HG03520 (cell line): ENCODE results near the gene DNAH11.
"Not testable (repeated sequence)": the region's sequence is repeated elsewhere in the genome, so short reads cannot be mapped to it uniquely, and the experiment has no call there.

Source experiments
- ATAC-seq: cut with Tn5 transposase; IDR thresholded peaks from one replicate; pipeline ENCODE4 v1.9.1; 2021; ENCODE audit warnings: mild to moderate bottlenecking, moderate library complexity; ENCODE audit not compliant: unreplicated experiment

The DNAH11 gene

DNA sequence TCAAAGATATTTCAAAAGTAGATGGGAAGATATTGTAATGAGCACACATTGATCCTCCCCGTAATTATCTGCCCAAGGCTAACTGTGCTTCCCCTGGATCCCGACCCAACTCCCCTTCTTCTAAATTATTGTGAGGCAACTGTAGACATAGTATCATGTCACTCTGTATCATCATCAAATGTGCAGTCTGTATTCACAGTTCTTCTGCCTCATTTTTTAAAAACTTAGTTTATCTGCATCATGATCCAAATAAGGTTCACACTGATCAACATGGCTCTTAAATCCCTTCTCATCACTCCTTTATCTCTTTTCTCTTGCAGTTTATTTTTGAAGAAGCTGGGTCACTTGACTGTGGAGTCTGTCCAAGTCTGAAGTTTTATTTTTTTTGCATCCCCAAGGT lies 375.4 kb downstream of the DNAH11 start:
- no peak for ATAC-seq

GRCh38 chr7:21920936-21921335 lies 378.1 kb downstream of the DNAH11 start:
- ATAC-seq: no peak

- ATAC-seq: no peak
These were observed 379.8 kb downstream of the DNAH11 start for GRCh38 chr7:21922605-21923004.

DNA sequence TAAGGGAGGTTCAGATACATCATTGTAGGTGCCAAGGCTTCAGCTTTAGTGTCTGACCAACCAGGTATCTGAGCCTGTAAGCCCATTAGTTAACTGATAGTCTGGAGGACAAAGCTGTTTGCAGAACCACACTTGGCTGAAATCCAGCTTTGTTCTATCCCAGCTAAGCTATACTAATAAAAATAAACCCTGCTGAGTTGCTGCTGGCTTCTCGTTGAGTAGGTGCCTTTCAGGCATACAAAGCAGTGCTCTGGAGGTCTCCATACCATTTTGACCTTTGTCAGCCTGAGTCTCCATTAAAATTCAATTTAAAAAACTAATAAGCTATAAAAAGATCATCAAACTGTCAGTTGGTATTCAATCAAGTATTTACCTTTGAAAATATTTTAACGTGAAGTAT lies 380.8 kb downstream of the DNAH11 start:
- no peak for ATAC-seq

DNA sequence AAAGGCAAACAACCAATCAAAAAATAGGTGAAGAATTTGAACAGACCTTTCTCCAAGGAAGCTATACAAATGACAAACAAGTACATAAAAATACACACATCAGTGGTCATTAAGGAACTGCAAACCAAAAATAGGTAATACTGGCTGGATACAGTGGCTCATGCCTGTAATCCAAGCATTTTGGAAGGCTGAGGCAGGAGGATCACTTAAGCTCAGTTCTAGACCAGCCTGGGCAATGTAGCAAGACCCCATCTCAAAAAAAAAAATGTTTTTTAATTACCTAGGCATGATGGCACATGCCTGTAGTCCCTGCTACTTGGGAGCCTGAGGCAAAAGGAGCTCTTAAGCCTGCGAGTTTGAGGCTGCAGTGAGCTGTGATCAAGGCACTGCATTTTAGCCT lies 383.6 kb downstream of the DNAH11 start:
- ATAC-seq: no peak

- ATAC-seq: no peak
These were observed 384.9 kb downstream of the DNAH11 start for GRCh38 chr7:21927693-21928092.

- not testable (repeated sequence) for ATAC-seq
These were observed 390.5 kb downstream of the DNAH11 start for GRCh38 chr7:21933293-21933692.

DNA sequence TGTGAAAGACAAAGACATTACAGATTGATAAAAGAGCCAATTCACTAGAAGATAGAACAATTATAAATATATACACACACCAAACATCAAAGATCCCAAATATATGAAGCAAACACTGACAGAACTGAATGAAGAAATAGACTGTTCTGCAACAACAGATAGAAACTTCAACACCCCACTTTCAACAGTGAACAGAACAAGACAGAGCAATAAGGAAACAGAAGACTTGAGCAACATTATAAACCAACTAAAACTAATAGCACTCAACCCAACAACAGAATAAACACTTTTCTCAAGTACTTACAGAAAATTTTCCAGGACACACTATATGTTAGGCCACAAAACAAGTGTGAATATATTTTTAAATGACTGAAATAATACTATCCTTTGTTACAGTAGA lies 392.0 kb downstream of the DNAH11 start:
- no peak for ATAC-seq

DNA sequence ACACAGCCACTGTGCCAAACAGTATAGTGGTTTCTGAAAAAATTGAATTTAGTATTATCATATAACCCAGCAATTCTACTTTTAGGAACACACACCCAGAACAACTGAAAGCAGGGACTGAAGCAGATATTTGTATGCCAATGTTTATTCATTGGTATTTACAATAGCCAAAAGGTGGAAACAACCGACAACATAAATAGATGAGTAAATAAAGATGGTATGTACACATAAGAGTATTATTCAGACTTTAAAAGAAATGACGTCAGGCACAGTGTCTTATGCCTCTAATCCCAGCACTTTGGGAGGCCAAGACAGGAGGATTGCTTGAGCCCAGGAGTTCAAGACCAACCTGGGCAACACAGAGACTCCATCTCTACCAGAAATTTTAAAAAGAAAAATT lies 395.6 kb downstream of the DNAH11 start:
- no peak for ATAC-seq

- peak; percentile 79 for ATAC-seq
These were observed 396.5 kb downstream of the DNAH11 start for GRCh38 chr7:21939136-21939857.

- no peak for ATAC-seq
These were observed 397.1 kb downstream of the DNAH11 start for GRCh38 chr7:21939858-21940372.

GRCh38 chr7:21941611-21942141 lies 398.8 kb downstream of the DNAH11 start:
- ATAC-seq: no peak

- ATAC-seq: no peak
These were observed 400.1 kb downstream of the DNAH11 start for GRCh38 chr7:21942955-21943354.

GRCh38 chr7:21943436-21943835 lies 400.6 kb downstream of the DNAH11 start:
- no peak for ATAC-seq

DNA sequence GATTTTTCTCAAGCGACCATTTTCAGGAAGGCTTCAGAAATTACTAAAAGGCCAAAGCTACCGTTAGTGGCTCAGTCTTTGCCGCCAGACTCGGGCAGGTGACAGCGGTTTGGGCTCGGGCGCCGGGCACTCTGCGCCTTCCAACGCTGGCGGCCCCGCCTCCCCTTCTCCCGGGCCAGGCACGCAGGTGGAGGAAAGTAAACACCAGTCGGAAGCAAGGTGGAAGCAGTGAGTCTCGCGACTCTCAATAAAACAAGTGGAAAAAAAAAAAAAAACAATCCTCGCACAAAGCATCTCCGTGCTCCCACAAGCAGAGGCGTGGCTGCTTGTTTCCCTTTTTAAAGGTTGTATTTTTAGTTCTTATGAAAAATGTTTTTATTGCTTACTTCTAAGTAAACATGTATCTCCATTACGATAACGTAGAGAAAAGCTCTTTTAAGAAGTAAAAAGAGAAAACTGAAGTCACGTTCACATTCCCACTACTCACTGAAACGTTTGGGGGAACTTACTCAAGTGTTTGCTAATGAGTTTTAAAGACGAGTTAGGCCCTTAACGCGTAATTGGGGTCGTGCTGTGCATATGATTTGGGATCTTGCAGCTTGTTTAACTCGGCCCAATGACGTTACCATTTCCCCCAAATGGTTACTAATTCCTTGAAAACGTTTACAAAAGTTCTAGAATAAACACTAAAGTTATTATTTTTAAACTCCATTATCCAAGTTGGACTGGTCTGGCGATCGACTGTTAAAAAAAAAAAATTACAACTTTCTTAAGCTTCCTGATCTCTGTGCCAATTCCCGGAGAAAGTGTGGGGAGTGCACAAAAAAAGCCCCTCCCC lies 402.0 kb downstream of the DNAH11 start:
- no peak for ATAC-seq

- peak; percentile 73 for ATAC-seq
These were observed 402.8 kb downstream of the DNAH11 start, which contains the start of gene CDCA7L for GRCh38 chr7:21945454-21946221. CDCA7L (minus strand) TSS chr7:21945899; CDS start chr7:21945804, 95 bp downstream.

GRCh38 chr7:21946222-21946709 lies 403.4 kb downstream of the DNAH11 start:
- no peak for ATAC-seq

- no peak for ATAC-seq
These were observed 404.2 kb downstream of the DNAH11 start for GRCh38 chr7:21947056-21947455.

DNA sequence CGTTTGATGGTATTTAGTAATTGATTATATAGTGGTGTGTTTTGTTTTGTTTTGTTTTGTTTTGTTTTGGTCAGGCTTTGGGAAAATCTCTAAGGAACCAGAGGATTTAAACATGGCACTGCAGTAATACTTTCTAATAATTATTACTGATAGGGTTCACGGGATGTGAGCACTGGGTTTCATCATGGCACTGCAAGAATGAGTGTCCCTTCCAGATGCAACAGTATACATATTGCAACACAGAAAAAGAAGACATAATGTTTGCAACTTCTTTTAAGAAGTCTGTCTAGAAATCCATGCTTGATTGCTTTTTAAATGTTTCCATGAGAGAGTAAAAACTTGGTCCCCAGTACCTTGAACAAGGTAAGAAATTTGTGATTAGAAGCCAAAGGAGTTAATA lies 405.1 kb downstream of the DNAH11 start:
- no peak for ATAC-seq

DNA sequence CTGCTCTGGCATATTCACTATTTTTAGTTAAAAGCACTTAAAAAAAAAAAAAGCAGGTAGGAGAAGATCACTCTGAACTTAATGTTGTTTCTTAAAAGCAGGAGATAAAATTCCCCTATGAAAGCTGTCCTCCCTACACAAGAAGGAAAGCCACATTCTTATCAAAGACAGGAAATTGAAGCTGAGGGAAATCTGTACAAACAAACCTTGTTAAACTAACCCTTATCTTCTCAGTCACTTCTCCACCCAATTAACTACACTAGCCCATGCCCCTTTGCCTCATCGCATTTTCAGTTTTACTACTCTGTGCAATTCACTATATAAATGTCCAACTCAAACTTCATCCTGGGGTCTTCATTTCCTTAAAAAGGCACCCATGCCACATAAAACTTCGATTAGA lies 405.5 kb downstream of the DNAH11 start:
- ATAC-seq: no peak
